Endothelial cell of umbilical vein (primary cell): Measurements from ENCODE around the gene RHOV. TPM values are rescaled to one million over a fixed set of nuclear protein-coding genes. Genes with fewer than 3 reads are reported as not detected.

Experiments
- BruUV-seq: library from RNA; stranded (reverse); fragments of 400-500 nt; replicated peaks from 2 replicates; lab custom pipeline; 2021; lab: Mats Ljungman, UMichigan
- CTCF ChIA-PET: fragments of 300-600, 350-600 bp; sonication (Branson Sonifier 250); formaldehyde crosslinking; loops from one replicate; lab custom pipeline; 2021; ENCODE audit warnings: antibody characterized with exemption, inconsistent platforms; lab: Charles Lee
- POLR2A ChIA-PET: fragments of 300-600, 350-600 bp; sonication (Branson Sonifier 250); formaldehyde crosslinking; loops from one replicate; lab custom pipeline; 2021; ENCODE audit warnings: antibody characterized with exemption, inconsistent platforms; lab: Charles Lee
- DNase-seq: peaks from one replicate; pipeline ENCODE4 v3.0.0-alpha.2; 2011; ENCODE audit warnings: low read depth, low spot score
- FAIRE-seq: peaks from 2 replicates; lab custom pipeline; 2011; peaks lifted over from hg19 to GRCh38; lab: Jason Lieb, UNC
- H2AFZ ChIP-seq: 2 replicates; pipeline ENCODE4 v1.6.0; 2012; ENCODE audit warnings: low read depth, low read length, control low read depth, inconsistent platforms
- H3K27ac ChIP-seq: 2 replicates; pipeline ENCODE4 v1.5.1; 2011; ENCODE audit warnings: low read depth, mild to moderate bottlenecking, control low read depth, low read length, moderate library complexity; ENCODE audit not compliant: insufficient read depth
- H3K27me3 ChIP-seq, 2 experiments: 2 replicates each; pipeline versions ENCODE4 v1.6.0 to v1.6.1; 2011; ENCODE audit warnings: low read length in 2 of 2, mixed read lengths in 1 of 2; ENCODE audit not compliant: control insufficient read depth in 2 of 2, insufficient read depth in 2 of 2
- H3K36me3 ChIP-seq, 2 experiments: 2 replicates in 1 of 2; 3 replicates in 1 of 2; pipeline ENCODE4 v1.5.1; 2011; ENCODE audit warnings: low read length in 2 of 2, mild to moderate bottlenecking in 1 of 2, moderate library complexity in 1 of 2; ENCODE audit not compliant: control insufficient read depth in 2 of 2, insufficient read depth in 2 of 2; ENCODE audit errors: extremely low read depth in 1 of 2
- H3K4me1 ChIP-seq: 3 replicates; pipeline ENCODE4 v1.5.1; 2011; ENCODE audit warnings: mild to moderate bottlenecking, low read length; ENCODE audit not compliant: control insufficient read depth, insufficient read depth; ENCODE audit errors: extremely low read depth
- H3K4me2 ChIP-seq: 2 replicates; pipeline ENCODE4 v1.6.1; 2011; ENCODE audit warnings: low read length, control low read depth, mixed read lengths; ENCODE audit not compliant: insufficient read depth
- H3K4me3 ChIP-seq, 3 experiments: fragments of 200-600 bp in 1 of 3; sonication (generic), shearing (Covaris generic) in 1 of 3; replicated peaks in 1 of 3; 2 replicates each; pipeline ENCODE4 v1.5.1; 2011 to 2016; ENCODE audit warnings: control low read depth in 3 of 3, low read length in 3 of 3, mild to moderate bottlenecking in 2 of 3, inconsistent platforms in 1 of 3, low read depth in 1 of 3, moderate library complexity in 1 of 3; ENCODE audit not compliant: insufficient read depth in 1 of 3
- H3K79me2 ChIP-seq: 2 replicates; pipeline ENCODE4 v1.6.0; 2012; ENCODE audit warnings: low read length, inconsistent platforms; ENCODE audit not compliant: control insufficient read depth, insufficient read depth
- H3K9ac ChIP-seq: replicated peaks from 2 replicates; pipeline ENCODE3; 2011; ENCODE audit warnings: low read length, control low read depth; ENCODE audit not compliant: insufficient read depth; ENCODE audit errors: extremely low read depth
- H3K9me1 ChIP-seq: replicated peaks from 3 replicates; pipeline ENCODE4 v1.6.0; 2011; ENCODE audit warnings: mild to moderate bottlenecking, low read length; ENCODE audit not compliant: control insufficient read depth, insufficient read depth; ENCODE audit errors: extremely low read depth
- H3K9me3 ChIP-seq: replicated peaks from 2 replicates; pipeline ENCODE4 v1.5.1; 2012; ENCODE audit warnings: low read length, inconsistent platforms; ENCODE audit not compliant: control insufficient read depth, insufficient read depth
- H4K20me1 ChIP-seq: replicated peaks from 2 replicates; pipeline ENCODE3; 2011; ENCODE audit warnings: mild to moderate bottlenecking, low read length; ENCODE audit not compliant: control insufficient read depth, insufficient read depth; ENCODE audit errors: extremely low read depth
- CTCF ChIP-seq, 2 donors: IDR thresholded peaks; 1 replicate in 1 of 2; 2 replicates in 1 of 2; pipeline ENCODE4 v1.5.1; 2011; ENCODE audit warnings: low read length in 2 of 2, mild to moderate bottlenecking in 2 of 2, moderate library complexity in 2 of 2, control low read depth in 1 of 2, inconsistent platforms in 1 of 2, low read depth in 1 of 2; ENCODE audit not compliant: insufficient read depth in 1 of 2; ENCODE audit errors: extremely low read depth in 1 of 2
- EZH2 ChIP-seq: IDR thresholded peaks from 2 replicates; pipeline ENCODE4 v1.6.1; 2012; ENCODE audit warnings: borderline replicate concordance, low read depth, mild to moderate bottlenecking, moderate library complexity, low read length, inconsistent platforms; ENCODE audit not compliant: severe bottlenecking
- FOS ChIP-seq: IDR thresholded peaks from 2 replicates; pipeline ENCODE4 v1.6.1; 2011; ENCODE audit warnings: mild to moderate bottlenecking, low read length, moderate library complexity, borderline replicate concordance; ENCODE audit not compliant: insufficient read depth
- GATA2 ChIP-seq: IDR thresholded peaks from 2 replicates; pipeline ENCODE4 v1.7.0; 2011; ENCODE audit warnings: low read depth, mild to moderate bottlenecking, moderate library complexity, mixed read lengths, low read length; ENCODE audit not compliant: insufficient read length, insufficient read depth
- JUN ChIP-seq: IDR thresholded peaks from 2 replicates; pipeline ENCODE4 v1.6.1; 2011; ENCODE audit warnings: borderline replicate concordance, low read depth; ENCODE audit not compliant: insufficient read length, insufficient read depth
- MAX ChIP-seq: IDR thresholded peaks from 2 replicates; pipeline ENCODE4 v1.6.1; 2011; ENCODE audit not compliant: insufficient read depth, insufficient read length
- MYC ChIP-seq: IDR thresholded peaks from one replicate; pipeline ENCODE4 v1.6.1; 2011; ENCODE audit warnings: mild to moderate bottlenecking, low read depth, low read length
- POLR2A ChIP-seq: IDR thresholded peaks from 2 replicates; pipeline ENCODE4 v1.6.1; 2012; ENCODE audit warnings: low read depth, mild to moderate bottlenecking, control low read depth, low read length
- POLR2AphosphoS5 ChIP-seq: IDR thresholded peaks from 2 replicates; pipeline ENCODE4 v1.6.1; 2012; ENCODE audit warnings: low read depth, mild to moderate bottlenecking, control low read depth, low read length, moderate library complexity; ENCODE audit not compliant: insufficient read depth
- dilution Hi-C: fragments of 300-500 bp; cut with MboI; formaldehyde crosslinking; loops from one replicate; pipeline ENCODE4 v1.15.0; 2019; ENCODE audit warnings: low sequenced_read_pairs; ENCODE audit not compliant: extremely low pct_ligation_motif_present
- intact Hi-C: fragments of 100-400 bp; cut with micrococcal nuclease; formaldehyde crosslinking; loops from one replicate; pipeline ENCODE4 v1.10.0; 2022
- polyA plus RNA-seq, 4 experiments: library from polyadenylated mRNA; depleted of rRNA in 3 of 4; stranded (reverse) in 3 of 4; unstranded in 1 of 4; fragments of >200 nt; gene quantifications; 2 replicates each; pipeline versions ENCODE4 v1.2.1 to v1.2.3, GENCODE V29; 2011 to 2012; ENCODE audit warnings: missing spikeins in 1 of 4
- total RNA-seq: library from RNA; stranded (reverse); gene quantifications from 2 replicates; pipeline ENCODE4 v1.2.3, GENCODE V29; 2021

RHOV gene
- total and polyA plus RNA-seq, 2 donors (not counting 3 experiments of a cell fraction or from before 2014, with no cell fraction given), result 0.15 to 0.20 TPM

- FAIRE-seq (no peak), DNase-seq (no peak)
- H3K9me3 ChIP-seq, result no peaks in the 10 kb centered on the region
- H3K9me1 ChIP-seq, result no peaks in the 10 kb centered on the region
- no peak overlapping the region for H3K4me3 ChIP-seq
- no peak overlapping the region for H3K27ac ChIP-seq
- CTCF ChIA-PET, result interaction anchor here (0.9 kb wide), 1 partner anchor 26 kb away, joined by 5 read pairs; no protein-coding TSS in a partner anchor
- no peaks in the 10 kb centered on the region for H3K79me2 ChIP-seq
- no peaks in the 10 kb centered on the region for H3K36me3 ChIP-seq
- dilution Hi-C loops (no loop called here), intact Hi-C loops (no loop called here)
- H4K20me1 ChIP-seq, result no peaks in the 10 kb centered on the region
- TF ChIP-seq CTCF (IDR thresholded peaks at IDR 0.05; ENCODE audit: extremely low read depth in 1 of 2, insufficient read depth in 1 of 2, low read depth in 1 of 2, low read length in 2 of 2), result no peak
- TF ChIP-seq POLR2AphosphoS5, result no peak
- no peak for TF ChIP-seq POLR2A
- no peak for TF ChIP-seq FOS
- TF ChIP-seq GATA2, result no peak
- TF ChIP-seq MYC, result no peak
- TF ChIP-seq EZH2, result no peak
- TF ChIP-seq MAX, result no peak
- TF ChIP-seq JUN, result no peak
- H3K4me2 ChIP-seq, result no peak overlapping the region
- POLR2A ChIA-PET, result no interaction called here
- H3K9ac ChIP-seq, result no peak overlapping the region
- peaks cover 0 to 5% of the 10 kb centered on the region in 2 experiments for H3K27me3 ChIP-seq
- BruUV-seq, result no TSS peak
- no peaks in the 10 kb centered on the region for H3K4me1 ChIP-seq
- no peak overlapping the region for H2AFZ ChIP-seq
These were observed 41.1 kb downstream of the RHOV start for GRCh38 chr15:40832903-40833302.
